NK-92 treated with Interleukin-12 subunit alpha and Interleukin-12 subunit beta, amount 100 ng/mL, for 24 hours (cell line): ENCODE measurements around the gene LRRC49.

Source experiments
- DNase-seq: peaks from one replicate; lab custom pipeline; 2025; lab: John Stamatoyannopoulos, UW

LRRC49 gene

DNA sequence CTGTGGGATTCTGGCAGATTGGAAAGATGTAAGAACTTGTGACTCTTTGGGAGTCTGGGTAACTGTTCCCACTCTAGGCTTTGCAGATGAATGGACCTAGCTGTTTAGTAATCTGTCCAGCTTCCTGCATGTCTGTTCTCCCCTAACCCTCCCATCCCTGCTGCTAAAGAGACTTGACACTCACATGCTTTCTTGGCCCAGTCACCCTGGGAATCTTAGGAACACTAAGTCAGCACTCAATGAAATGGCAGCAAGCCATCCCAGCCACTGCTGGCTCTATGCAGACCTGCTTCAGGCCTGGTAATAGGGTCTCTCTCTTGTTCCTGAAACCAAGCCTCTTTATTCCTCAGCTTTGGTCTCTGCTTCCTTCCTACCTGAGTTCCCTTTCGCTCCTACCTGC lies 158.9 kb downstream of the LRRC49 start:
- no peak for DNase-seq

DNA sequence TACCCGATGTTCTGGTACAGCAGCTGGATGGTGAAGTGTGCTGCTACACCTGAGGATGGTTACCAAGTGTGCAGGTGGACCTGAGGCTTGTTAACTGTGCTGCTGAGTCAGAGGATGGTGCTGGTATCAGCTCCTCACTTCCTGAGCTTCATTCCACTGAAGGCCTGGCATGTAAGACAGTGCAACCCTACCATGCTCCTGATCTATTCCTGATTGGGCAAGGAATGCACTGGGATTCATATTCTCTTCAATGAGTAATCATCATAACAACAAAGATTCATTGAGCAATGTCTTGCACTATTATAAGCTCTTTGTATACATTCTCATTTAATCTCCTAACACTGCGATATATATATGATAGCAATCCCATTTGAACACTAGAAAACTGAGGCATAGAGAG lies 159.7 kb downstream of the LRRC49 start:
- DNase-seq, result no peak

DNA sequence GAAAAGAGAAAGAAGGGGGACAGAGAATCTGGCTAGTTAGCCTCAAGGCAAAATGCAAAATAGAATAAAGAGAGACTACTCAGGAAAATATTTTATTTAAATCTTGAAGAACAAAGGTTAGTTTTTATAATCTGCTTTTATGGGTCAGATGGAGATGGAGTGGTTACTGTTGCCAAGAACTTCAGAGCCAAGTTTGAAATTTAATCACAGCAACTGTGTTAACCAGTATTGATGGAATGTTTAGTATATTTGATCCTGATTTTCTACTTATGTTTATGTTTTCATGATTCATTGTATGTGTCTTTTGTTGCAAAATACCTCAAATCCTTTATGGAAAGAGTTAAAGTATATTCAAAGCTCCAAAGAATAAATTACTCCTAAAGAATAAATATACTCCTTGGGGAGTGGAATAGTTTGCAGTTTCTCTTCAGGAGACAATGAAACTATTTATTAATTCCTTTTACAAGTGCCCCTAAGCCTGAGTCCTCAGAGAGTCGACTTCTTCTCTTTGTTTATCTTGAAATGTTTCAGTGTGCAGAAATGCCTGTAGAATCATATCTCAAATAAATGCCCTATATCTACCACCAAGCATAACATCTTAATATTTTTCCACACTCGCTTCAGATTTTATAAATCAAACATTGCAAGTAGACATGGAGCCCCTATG lies 161.8 kb downstream of the LRRC49 start:
- DNase-seq, result no peak

DNA sequence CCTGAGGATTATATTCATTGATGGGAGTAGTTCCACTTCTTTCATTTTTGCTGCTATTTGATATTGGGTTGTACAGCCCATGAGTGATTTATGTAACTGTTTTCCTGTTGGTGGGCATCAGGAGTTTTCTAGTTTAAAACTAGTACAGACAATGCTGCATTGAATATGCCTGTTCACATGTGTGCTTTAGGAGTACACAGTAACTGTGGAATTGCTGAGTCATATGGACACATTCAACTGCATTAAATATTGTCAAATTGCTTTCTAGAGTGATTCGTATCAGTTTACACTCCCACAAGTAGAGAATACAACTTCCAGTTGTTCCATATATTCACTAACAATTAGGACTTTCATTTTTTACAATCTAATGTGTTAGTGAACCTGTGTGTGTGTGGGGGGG lies 162.8 kb downstream of the LRRC49 start:
- DNase-seq, result no peak

DNA sequence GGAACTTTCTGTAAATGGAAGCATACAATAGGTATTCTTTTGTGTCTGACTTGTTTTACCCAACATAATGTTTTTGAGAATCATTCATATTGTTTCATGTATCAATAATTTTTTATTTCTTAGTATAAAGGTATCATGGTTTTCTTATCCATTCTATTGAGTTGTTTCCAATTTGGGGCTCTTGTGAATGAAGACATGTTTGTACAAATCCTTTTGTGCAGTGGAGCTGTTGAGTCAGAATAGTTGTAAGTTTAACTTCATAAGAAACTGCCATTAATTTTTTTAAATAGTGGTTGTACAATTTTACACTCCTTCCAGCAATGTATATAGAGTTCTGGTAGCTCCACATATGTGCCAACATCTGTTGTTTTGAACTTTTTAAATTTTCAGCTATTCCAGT lies 163.5 kb downstream of the LRRC49 start:
- DNase-seq, result no peak

DNA sequence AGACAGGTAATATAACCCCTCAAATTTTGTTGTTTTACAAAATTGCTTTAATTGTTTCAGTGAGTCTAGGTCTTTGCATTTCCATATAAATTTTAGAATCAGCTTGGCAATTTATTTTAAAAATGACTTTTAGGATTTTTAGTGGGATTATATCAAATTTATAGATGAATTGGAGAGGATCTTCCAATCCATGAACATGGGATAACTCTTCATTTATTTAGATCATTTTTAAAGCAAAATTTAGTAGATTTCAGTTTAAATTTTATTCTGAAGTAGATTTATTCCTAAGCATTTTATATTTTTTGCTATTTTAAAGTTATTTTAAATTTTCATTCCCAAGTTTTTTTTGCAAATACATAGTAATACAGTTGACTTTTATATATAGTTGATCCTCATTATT lies 164.5 kb downstream of the LRRC49 start:
- no peak for DNase-seq

DNA sequence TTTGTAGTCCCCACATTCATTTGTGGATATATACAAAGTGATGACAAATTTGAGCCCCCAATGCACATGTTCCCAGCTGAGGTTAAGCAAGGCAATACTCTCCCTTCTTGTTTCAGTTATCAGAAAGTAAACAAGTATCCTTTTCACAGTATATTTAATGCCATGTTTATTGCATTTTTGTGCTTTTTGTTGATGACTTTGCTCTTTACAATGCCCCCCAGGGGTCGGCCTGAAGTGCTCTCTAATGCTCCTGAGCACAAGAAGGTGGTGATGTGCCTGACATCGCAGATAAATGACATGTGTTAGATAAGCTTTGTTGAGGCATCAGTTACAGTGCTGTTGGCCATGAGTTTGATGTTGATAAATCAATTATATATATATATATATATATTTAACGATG lies 165.0 kb downstream of the LRRC49 start:
- DNase-seq, result no peak

DNA sequence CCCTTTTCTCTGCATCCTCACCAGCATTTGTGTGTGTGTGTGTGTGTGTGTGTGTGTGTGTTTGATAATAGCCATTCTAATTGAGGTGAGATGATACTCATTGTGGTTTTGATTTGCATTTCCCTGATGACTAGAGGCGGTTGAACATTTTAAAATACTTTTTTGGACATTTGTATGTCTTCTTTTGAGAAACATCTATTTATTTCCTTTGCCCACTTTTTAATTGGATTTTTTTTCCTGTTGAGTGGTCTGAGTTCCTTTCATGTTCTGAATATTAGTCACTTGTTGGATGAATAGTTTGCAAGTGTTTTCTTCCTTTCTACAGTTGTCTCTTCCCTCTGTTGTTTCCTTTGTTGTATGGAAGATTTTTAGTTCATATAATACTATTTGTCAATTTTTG lies 168.4 kb downstream of the LRRC49 start:
- DNase-seq, result no peak

DNA sequence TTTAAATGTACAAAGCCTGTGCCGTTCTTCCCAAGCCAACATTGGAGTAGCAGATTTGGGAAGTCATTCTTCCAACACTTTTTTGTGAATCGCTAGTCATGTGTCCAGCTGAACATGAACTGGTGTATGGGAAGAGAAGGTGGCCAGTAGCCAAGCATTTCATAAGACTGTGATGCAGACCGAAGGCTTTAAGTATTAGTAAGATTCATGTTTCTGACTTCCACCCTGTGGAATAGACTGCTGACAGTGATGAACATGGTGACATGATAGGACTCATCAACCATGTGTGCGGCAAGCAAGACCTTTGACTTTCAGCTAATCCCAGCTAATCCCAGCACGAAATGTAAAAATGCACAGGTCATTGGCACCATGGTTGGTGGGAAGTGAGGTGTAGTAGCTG lies 174.4 kb downstream of the LRRC49 start:
- no peak for DNase-seq

DNA sequence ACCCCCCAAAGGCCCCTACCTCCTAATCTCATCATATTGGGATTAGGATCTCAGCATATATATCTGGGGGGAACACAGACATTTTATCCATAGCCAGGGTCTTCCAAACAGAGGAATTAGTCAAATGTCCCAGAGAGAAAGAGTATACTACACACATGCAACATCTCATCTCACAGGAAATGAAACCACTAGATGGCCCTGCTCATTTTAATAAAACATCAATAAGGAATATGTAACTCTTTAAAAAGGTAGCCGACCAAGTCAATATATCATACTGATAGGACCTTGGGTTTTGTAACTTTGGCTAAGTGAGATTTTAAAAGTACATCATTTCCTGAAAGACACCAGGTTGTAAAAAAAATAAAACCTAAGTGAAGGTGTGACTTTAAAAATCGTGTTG lies 177.1 kb downstream of the LRRC49 start:
- DNase-seq, result no peak

DNA sequence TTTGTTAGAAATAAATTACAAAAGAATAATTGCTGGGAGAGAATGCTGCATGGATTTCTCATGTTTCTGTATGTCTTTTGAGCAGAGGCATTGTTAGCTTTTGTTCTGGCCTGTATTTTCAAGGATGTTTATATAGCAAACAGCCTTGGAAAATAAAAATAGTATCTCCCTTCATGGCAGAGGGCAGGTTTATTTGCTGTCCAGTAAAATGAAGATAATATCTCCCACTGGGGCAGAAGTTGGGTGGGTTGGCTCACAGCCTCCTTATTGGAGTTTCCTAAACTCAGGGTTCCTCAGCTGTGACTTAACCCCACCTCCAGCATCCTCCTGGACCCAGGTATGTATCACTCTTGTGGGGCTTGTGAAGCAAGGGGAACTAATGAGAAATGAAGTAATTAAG lies 178.9 kb downstream of the LRRC49 start:
- DNase-seq, result no peak

DNA sequence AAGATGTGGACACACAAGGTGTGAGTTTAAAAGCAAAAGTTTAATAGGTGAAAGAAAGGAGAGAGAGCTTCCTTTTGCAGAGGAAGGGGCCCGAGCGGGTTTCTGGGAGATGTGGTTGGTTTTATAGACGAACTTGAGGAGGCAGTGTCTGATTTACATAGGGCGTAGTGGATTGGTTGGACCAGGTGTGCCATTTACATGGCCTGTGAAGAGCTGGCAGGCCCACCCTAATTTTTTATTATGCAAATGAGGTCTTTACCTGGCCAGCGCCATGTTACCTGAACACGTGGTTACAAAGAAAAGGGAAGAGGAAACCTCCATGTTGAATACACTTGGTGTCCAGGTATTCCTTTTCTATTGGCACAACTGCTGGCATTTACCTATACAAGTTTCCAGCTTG lies 179.8 kb downstream of the LRRC49 start:
- DNase-seq, result no peak

DNA sequence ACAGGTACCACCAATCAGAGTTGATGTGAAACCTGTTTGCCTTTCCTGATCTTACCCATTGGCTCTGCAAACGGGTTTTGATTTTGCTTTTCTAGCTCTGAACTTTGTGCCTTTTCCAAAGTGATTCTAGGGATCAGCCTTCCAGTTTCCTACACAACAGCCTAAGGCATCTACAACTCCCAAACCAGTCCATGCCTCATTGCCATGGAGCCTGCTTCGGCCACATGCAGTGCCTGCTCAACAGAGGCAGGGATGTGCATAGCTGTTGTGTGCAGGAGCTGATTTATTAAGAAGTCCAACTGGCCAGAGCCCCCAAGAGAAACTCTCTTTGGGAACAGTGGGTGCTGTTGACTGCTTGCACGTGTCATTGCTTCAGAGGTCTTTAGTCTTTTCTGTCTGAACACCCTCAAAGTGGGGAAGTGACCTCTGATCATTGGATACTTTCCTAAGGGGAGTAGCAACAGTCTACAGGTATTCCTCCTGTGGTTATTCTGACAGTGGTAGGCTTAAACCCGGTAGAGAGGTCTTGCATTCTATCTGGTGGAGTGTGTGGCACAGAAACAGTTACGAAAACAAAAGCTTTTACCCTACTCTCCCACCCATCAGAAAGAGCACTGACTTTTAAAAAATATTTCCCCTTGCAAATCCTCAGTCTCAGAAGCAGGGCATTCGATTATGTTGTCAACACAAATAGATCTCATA lies 186.0 kb downstream of the LRRC49 start:
- DNase-seq, result no peak

DNA sequence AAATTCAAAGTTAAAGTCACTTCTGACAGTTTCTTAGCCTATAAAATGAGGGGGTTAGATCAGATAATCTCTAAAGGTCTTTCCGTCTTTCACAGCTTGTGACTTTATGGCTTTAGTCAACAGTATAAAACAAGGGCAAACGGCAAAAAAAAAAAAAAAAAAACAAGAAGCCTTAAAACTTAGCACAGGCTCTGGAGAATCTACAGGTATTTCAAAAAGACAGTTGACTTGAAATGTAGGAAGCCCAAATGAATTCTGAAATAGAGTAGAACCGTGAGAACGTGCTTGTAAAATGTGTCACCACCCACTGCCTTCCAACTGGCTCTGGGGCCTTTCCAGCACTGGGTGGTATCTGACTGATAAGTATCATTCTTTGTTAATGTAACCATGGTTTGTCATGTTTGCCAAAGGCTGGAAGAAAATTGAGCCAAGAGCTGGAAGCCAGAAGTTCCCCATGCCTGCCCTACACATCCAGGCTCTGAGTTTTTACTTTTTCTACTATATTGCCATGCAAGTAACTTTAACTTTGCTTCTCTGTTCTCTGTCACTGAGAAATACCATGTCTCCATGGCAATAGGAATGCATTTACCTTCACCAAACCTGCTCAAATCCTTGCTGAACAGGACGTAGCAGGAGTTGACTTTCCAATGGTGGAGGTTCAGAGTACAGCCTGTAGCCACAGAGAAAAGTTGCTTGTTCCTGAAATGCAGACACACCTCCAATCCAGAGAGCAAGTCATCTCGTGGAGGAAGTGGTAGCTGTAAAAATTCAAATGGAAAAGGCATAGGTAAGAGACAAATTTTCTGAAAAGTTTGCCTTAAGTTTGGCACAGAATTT lies 186.8 kb downstream of the LRRC49 start:
- no peak for DNase-seq

DNA sequence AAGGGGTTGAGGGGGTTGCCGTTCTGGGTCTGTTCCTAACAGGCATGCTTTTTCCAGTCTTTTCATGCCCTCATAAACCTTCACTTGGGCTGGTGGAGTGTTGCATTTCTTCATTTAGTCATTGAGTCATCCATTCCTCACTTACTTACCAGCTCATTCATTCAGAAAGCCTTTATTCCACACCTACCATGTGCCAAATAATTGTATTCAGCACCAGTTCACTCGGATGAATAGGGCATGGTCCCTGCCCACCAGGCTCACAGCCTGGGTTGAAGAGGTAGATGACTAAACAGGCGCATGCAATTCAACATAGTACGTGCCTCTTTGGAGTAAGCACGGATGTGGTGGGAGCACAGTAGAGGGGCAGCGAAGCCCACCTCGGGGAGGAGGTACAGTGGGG lies 187.5 kb downstream of the LRRC49 start:
- DNase-seq, result no peak

DNA sequence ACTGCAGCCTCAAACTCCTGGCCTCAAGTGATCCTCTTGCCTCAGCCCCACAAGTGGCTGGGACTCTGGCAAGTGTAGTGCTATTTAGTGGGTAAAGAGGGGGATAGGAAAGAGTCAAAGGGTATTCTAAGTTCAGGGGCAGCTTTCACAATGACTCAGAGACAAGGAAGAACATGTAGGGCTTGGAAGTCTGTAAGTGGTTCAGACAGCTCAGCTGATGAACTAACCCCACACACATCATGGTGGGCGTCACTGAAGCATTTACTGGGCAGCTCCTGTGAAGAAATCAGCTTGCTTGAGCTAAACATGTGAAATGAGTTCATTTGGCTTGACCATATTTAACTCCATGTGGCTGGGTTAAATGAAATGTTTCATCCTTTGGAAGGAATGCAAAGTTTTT lies 188.1 kb downstream of the LRRC49 start:
- no peak for DNase-seq

DNA sequence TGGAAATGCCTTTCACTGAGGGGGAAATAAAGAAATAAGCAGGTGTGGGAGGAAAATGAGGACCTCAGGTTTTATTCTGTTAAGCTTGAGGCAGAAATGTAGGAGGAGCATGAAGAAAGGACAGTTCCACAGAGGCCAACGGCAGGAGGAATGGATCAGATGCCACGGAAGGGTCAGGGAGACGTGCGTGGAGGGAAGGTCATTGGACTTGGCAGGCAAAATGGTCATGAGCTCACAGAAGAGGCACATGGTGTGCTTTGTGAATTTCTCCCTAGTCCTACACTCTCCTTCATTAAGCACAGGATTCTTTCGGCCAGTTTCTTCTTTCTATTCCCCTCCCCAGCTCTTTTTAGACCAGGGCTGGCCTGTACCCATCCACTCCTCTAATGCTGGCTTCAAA lies 190.2 kb downstream of the LRRC49 start:
- DNase-seq, result no peak

DNA sequence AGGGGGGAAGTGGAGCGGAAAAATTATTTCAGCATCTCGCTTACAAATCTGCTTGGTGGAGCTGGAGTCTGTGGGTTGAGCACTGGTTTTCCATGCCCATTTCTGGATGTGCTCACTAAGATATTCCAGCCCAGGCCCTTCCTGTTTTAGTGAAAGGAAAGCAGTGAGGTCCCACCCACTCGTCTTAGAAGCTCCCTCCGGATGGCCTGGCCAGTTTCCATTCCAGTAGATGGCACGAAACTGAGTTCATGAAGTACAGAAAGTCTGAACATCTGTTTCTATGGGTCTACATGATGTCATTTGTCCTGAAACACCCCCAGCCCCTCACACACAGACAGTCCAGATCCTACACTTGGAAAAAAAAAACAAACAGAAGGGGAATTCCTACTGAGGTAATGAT lies 190.7 kb downstream of the LRRC49 start:
- no peak for DNase-seq

DNA sequence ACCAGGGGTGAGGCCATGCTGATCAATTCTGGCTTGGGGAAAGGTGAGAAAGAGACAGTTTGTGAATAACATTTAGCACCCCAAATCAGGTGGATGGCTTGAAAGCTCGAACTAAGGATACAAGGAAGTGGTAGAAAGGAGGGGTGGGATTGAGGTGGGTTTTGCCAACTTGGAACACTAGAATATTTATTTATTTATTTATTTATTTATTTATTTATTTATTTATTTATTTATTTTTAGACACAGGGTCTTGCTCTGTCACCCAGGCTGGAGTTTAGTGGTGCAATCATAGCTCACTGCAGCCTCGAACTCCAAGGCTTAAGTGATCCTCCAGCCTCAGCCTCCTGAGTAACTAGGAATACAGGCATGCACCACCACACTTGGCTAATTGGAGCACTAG lies 191.6 kb downstream of the LRRC49 start:
- no peak for DNase-seq

DNA sequence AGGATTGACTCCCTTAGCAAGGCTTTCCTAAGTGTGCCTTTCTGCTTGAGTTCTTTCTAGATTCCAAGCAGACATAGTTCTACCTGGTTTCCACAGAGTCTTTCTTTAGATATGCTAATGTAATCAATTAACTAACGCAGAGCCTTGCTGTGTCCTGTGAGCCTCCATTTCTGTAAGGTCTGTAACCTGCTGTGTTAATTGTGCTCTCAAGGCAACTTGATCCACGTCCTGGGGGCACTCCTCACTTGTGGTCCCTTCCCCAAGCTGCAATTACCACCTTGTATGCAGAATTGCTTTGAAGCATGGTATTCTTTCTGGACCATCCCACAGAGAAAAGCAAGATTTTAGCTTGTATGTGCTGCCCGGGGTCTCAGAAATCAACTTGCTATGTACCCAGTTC lies 193.2 kb downstream of the LRRC49 start:
- DNase-seq, result no peak

DNA sequence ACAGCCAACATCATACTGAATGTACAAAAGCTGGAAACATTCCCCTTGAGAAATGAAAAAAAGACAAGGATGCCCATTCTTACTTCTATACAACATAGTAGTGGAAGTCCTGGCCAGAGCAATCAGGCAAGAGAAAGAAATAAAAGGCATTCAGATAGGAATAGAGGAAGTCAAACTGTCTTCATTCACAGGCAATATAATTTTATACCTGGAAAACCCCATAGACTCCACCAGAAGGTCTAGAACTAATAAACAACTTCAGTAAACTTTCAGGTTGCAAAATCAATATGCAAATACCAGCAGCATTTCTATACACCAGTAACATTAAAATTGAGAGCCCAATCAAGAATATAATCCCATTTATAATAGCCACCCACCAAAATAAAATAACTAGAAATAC lies 195.5 kb downstream of the LRRC49 start:
- DNase-seq, result no peak

DNA sequence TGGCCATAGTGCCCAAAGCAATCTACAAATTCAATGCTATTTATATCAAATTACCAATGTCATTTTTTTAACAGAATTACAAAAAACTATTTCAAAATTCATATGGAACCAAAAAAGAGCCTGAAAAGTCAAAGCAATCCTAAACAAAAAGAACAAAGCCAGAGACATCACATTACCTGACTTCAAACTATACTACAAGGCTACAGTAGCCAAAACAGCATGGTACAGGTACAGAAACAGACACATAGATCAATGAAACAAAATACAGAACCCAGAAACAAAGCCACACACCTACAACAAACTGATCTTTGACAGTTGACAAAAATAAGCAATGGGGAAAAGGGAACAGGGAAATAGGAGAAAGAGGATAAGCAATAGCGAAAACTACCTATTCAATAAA lies 196.1 kb downstream of the LRRC49 start:
- DNase-seq, result no peak

DNA sequence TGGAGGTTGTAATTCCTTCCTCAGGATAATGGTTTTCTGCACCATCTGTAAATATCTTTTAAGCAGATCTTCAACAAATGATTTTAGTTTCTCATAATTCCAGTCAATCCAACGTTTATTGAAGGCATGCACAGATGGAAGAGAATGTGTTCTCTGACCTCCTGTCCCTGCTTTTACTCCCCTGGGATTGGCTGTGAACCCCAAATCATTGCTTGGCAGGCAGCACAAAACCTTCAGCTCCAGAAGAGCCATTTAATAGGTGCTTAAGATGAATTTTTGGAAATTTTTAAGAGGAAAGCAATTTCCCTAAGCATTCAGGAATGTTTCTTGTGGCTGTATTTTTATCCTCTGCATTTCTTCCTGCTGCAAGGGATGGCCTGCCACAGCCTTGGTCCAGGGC lies 197.2 kb downstream of the LRRC49 start:
- DNase-seq, result no peak
